Measurements from ENCODE around the gene SHISAL1.

DNA sequence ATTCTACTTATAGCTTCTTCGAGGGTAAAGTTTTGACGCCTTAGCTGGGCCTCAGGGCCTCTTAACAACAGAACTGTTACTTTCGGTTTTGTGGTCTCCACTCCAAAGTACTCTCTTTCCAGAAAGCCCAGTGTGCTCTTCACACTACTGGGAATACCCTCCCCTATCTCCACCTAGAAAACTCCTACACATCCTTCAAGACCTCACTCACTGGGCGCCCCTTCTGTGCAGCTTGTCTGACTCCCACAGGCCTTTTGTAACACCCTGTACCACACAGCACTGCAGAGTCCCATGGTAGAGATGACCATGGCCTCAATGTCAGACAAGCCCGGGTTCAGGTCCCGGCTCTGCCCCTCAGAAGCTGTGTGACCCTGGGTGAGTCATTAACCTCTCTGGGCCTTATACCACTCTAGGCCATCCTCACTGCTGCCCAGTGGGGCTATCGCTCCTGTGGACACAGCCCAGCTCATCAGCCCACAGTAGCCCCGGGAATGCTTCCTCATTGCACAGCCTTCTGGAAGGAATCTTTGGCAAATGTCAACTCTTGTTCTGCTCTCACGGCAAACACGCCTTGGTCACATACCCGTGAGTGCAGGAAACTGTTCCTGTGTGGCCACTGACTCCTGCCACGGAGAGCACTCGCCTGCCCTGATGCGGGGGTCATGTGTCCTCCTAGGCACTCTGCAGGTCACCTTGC is 51.4 kb downstream of the SHISAL1 start:
- TF ChIP-seq EP300 (IDR thresholded peaks at IDR 0.05): no peak
- TF ChIP-seq POLR2AphosphoS5 (IDR thresholded peaks at IDR 0.05): no peak
- TF ChIP-seq POLR2A (IDR thresholded peaks at IDR 0.05): no peak
- TF ChIP-seq, protein P1, sequence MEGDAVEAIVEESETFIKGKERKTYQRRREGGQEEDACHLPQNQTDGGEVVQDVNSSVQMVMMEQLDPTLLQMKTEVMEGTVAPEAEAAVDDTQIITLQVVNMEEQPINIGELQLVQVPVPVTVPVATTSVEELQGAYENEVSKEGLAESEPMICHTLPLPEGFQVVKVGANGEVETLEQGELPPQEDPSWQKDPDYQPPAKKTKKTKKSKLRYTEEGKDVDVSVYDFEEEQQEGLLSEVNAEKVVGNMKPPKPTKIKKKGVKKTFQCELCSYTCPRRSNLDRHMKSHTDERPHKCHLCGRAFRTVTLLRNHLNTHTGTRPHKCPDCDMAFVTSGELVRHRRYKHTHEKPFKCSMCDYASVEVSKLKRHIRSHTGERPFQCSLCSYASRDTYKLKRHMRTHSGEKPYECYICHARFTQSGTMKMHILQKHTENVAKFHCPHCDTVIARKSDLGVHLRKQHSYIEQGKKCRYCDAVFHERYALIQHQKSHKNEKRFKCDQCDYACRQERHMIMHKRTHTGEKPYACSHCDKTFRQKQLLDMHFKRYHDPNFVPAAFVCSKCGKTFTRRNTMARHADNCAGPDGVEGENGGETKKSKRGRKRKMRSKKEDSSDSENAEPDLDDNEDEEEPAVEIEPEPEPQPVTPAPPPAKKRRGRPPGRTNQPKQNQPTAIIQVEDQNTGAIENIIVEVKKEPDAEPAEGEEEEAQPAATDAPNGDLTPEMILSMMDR (IDR thresholded peaks at IDR 0.05): no peak
